ENCODE measurements around the gene TMX3. TPM values are rescaled to one million over a fixed set of nuclear protein-coding genes. Genes with fewer than 3 reads are reported as not detected.

Gene TMX3
- polyA plus RNA-seq, 1 donor from 2014 or later = 158 TPM

- no peaks in the 10 kb centered on the region for H3K9me3 ChIP-seq (ENCODE audit: low read length)
- H4K20me1 ChIP-seq (ENCODE audit: insufficient read depth) = no peaks in the 10 kb centered on the region
- TF ChIP-seq EP300 (conservative IDR thresholded peaks at IDR 0.05; ENCODE audit: poor library complexity, severe bottlenecking) (peak; percentile 76), POLR2AphosphoS5 (IDR thresholded peaks at IDR 0.05) (peak; percentile 75), RAD21 (conservative IDR thresholded peaks at IDR 0.05) (no peak), MXI1 (conservative IDR thresholded peaks at IDR 0.05; ENCODE audit: poor library complexity, severe bottlenecking) (no peak), EZH2 (IDR thresholded peaks at IDR 0.05; ENCODE audit: borderline replicate concordance, insufficient read depth, low read length, poor library complexity, severe bottlenecking) (no peak)
- TF ChIP-seq, protein P1, sequence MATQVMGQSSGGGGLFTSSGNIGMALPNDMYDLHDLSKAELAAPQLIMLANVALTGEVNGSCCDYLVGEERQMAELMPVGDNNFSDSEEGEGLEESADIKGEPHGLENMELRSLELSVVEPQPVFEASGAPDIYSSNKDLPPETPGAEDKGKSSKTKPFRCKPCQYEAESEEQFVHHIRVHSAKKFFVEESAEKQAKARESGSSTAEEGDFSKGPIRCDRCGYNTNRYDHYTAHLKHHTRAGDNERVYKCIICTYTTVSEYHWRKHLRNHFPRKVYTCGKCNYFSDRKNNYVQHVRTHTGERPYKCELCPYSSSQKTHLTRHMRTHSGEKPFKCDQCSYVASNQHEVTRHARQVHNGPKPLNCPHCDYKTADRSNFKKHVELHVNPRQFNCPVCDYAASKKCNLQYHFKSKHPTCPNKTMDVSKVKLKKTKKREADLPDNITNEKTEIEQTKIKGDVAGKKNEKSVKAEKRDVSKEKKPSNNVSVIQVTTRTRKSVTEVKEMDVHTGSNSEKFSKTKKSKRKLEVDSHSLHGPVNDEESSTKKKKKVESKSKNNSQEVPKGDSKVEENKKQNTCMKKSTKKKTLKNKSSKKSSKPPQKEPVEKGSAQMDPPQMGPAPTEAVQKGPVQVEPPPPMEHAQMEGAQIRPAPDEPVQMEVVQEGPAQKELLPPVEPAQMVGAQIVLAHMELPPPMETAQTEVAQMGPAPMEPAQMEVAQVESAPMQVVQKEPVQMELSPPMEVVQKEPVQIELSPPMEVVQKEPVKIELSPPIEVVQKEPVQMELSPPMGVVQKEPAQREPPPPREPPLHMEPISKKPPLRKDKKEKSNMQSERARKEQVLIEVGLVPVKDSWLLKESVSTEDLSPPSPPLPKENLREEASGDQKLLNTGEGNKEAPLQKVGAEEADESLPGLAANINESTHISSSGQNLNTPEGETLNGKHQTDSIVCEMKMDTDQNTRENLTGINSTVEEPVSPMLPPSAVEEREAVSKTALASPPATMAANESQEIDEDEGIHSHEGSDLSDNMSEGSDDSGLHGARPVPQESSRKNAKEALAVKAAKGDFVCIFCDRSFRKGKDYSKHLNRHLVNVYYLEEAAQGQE (IDR thresholded peaks at IDR 0.05; ENCODE audit: borderline replicate concordance) = peak; percentile 33
- TF ChIP-seq, protein P2, sequence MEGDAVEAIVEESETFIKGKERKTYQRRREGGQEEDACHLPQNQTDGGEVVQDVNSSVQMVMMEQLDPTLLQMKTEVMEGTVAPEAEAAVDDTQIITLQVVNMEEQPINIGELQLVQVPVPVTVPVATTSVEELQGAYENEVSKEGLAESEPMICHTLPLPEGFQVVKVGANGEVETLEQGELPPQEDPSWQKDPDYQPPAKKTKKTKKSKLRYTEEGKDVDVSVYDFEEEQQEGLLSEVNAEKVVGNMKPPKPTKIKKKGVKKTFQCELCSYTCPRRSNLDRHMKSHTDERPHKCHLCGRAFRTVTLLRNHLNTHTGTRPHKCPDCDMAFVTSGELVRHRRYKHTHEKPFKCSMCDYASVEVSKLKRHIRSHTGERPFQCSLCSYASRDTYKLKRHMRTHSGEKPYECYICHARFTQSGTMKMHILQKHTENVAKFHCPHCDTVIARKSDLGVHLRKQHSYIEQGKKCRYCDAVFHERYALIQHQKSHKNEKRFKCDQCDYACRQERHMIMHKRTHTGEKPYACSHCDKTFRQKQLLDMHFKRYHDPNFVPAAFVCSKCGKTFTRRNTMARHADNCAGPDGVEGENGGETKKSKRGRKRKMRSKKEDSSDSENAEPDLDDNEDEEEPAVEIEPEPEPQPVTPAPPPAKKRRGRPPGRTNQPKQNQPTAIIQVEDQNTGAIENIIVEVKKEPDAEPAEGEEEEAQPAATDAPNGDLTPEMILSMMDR (IDR thresholded peaks at IDR 0.05; ENCODE audit: poor library complexity, severe bottlenecking) = no peak
- no peak overlapping the region for H3K4me2 ChIP-seq (ENCODE audit: low read length)
- H3K9me2 ChIP-seq (ENCODE audit: insufficient read depth, low read length) = no peaks in the 10 kb centered on the region
- no peaks in the 10 kb centered on the region for H3F3A ChIP-seq (ENCODE audit: insufficient read depth, low read length, poor library complexity, severe bottlenecking)
- H3K9ac ChIP-seq (ENCODE audit: low read length) = no peak overlapping the region
- no peak overlapping the region for H3K4me3 ChIP-seq (ENCODE audit: low read length)
- H3K27me3 ChIP-seq (ENCODE audit: insufficient read depth, low read depth, low read length) = no peaks in the 10 kb centered on the region
- H3K36me3 ChIP-seq (ENCODE audit: insufficient read depth, low read length) = no peaks in the 10 kb centered on the region
- no peak overlapping the region for H2AFZ ChIP-seq (ENCODE audit: low read depth, low read length)
- no peaks in the 10 kb centered on the region for H3K79me2 ChIP-seq (replicated peaks; ENCODE audit: insufficient read depth, low read length)
- H3K27ac ChIP-seq (ENCODE audit: low read length) = peak overlapping the region; percentile 50
These were observed 48.2 kb upstream of the TMX3 start for GRCh38 chr18:68763083-68763482.

DNA sequence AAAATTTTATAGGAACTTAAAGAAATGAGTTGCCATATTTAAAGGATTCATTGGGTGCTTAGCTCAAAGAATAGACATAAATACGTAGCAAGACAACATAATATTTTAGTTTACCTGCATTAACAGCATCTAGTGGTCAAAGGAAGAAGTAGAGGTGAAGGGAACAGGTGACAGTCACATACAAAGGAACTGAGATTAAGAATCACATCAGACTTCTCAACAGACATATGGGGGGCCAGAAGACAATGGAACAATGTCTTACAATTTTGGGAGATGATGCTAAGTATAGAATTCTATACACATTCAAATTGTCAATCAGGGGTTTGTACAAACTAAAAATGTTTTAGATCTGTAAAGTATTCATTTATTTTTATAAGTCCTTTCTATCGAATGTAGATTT, 44.4 kb upstream of the TMX3 start:
- Histone ChIP-seq H3K4me3 (ENCODE audit: low read length) (no peak overlapping the region), H3K36me3 (ENCODE audit: insufficient read depth, low read length) (no peaks in the 10 kb centered on the region), H3K9me3 (ENCODE audit: low read length) (no peaks in the 10 kb centered on the region), H3F3A (ENCODE audit: insufficient read depth, low read length, poor library complexity, severe bottlenecking) (no peaks in the 10 kb centered on the region), H3K27ac (ENCODE audit: low read length) (no peak overlapping the region), H3K79me2 (replicated peaks; ENCODE audit: insufficient read depth, low read length) (no peaks in the 10 kb centered on the region), H3K9me2 (ENCODE audit: insufficient read depth, low read length) (no peaks in the 10 kb centered on the region), H3K27me3 (ENCODE audit: insufficient read depth, low read depth, low read length) (no peaks in the 10 kb centered on the region), H3K4me2 (ENCODE audit: low read length) (no peak overlapping the region), H3K9ac (ENCODE audit: low read length) (no peak overlapping the region), H2AFZ (ENCODE audit: low read depth, low read length) (no peak overlapping the region), H4K20me1 (ENCODE audit: insufficient read depth) (no peaks in the 10 kb centered on the region)
- TF ChIP-seq RAD21 (conservative IDR thresholded peaks at IDR 0.05) = no peak

DNA sequence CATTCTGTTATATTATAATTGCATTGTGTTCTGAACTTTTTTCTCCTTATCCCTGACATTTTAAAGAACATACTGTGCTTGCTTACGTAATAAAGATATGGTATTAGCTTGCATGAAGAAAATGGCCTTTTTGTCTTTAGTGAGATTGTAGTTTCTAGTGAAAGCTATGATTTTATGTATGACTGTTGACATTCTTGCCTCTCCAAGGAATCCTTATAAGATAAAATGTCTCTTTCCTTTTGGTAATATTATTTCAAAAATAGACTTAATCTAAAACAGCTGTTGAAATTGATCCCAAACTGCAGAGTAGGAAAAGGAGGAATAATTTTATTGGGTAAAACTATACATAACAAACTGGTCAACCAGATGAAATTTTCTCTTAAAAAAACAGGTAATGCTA, 42.2 kb upstream of the TMX3 start:
- no peak overlapping the region for H3K4me3 ChIP-seq (ENCODE audit: low read length)
- H3F3A ChIP-seq (ENCODE audit: insufficient read depth, low read length, poor library complexity, severe bottlenecking) = no peaks in the 10 kb centered on the region
- H2AFZ ChIP-seq (ENCODE audit: low read depth, low read length) = no peak overlapping the region
- H3K9ac ChIP-seq (ENCODE audit: low read length) = no peak overlapping the region
- TF ChIP-seq, protein P1 (IDR thresholded peaks at IDR 0.05; ENCODE audit: borderline replicate concordance) = no peak
- no peak for TF ChIP-seq EZH2 (IDR thresholded peaks at IDR 0.05; ENCODE audit: borderline replicate concordance, insufficient read depth, low read length, poor library complexity, severe bottlenecking)
- TF ChIP-seq POLR2AphosphoS5 (IDR thresholded peaks at IDR 0.05) = no peak
- TF ChIP-seq SMC3 (conservative IDR thresholded peaks at IDR 0.05; ENCODE audit: poor library complexity) = no peak
- no peaks in the 10 kb centered on the region for H3K9me2 ChIP-seq (ENCODE audit: insufficient read depth, low read length)
- H3K4me2 ChIP-seq (ENCODE audit: low read length) = no peak overlapping the region
- no peaks in the 10 kb centered on the region for H4K20me1 ChIP-seq (ENCODE audit: insufficient read depth)
- H3K36me3 ChIP-seq (ENCODE audit: insufficient read depth, low read length) = no peaks in the 10 kb centered on the region
- H3K27me3 ChIP-seq (ENCODE audit: insufficient read depth, low read depth, low read length) = no peaks in the 10 kb centered on the region
- no peaks in the 10 kb centered on the region for H3K79me2 ChIP-seq (replicated peaks; ENCODE audit: insufficient read depth, low read length)
- no peak overlapping the region for H3K27ac ChIP-seq (ENCODE audit: low read length)
- H3K9me3 ChIP-seq (ENCODE audit: low read length) = no peaks in the 10 kb centered on the region
